B cell (primary cell): ENCODE measurements around the gene KCTD5. TPM values are rescaled to one million over a fixed set of nuclear protein-coding genes. Genes with fewer than 3 reads are reported as not detected.

Source experiments
- polyA plus RNA-seq: library from polyadenylated mRNA; depleted of rRNA; stranded (reverse); fragments of >200 nt; gene quantifications from 2 replicates; pipeline ENCODE4 v1.2.3, GENCODE V29; 2012
- total RNA-seq, 2 donors: library from RNA; stranded (reverse); fragments of 120-200 nt in 1 of 2; gene quantifications; 1 replicate in 1 of 2; 2 replicates in 1 of 2; pipeline versions ENCODE4 v1.2.3 to v1.2.4, GENCODE V29; 2013 to 2022

Gene KCTD5
- total and polyA plus RNA-seq, 2 donors (not counting 1 experiment from before 2014, with no cell fraction given), result 17.2 to 37.3 TPM

Other genes starting within 250 kb of the KCTD5 start
- 1.5 and 2.9 TPM in 2 replicates for gene TEDC2, start 222.4 kb upstream of the KCTD5 start, total RNA-seq
- 1.1 and 1.2 TPM in 2 replicates for gene TEDC2, start 222.4 kb upstream of the KCTD5 start, polyA plus RNA-seq
- not detected in 2 replicates for gene NTN3, start 211.2 kb upstream of the KCTD5 start, total RNA-seq
- not detected in 2 replicates for gene NTN3, start 211.2 kb upstream of the KCTD5 start, polyA plus RNA-seq
- gene TBC1D24, start 207.4 kb upstream of the KCTD5 start, total RNA-seq, result 8.7 and 9.4 TPM in 2 replicates
- gene TBC1D24, start 207.4 kb upstream of the KCTD5 start, polyA plus RNA-seq, result 6.9 and 7.1 TPM in 2 replicates
- gene ATP6V0C, start 168.6 kb upstream of the KCTD5 start, total RNA-seq, result 106 and 118 TPM in 2 replicates
- 176 and 395 TPM in 2 replicates for gene ATP6V0C, start 168.6 kb upstream of the KCTD5 start, polyA plus RNA-seq
- gene AMDHD2, start 162.2 kb upstream of the KCTD5 start, total RNA-seq, result 209 and 226 TPM in 2 replicates
- 133 and 140 TPM in 2 replicates for gene AMDHD2, start 162.2 kb upstream of the KCTD5 start, polyA plus RNA-seq
- 1.2 and 2.3 TPM in 2 replicates for gene CEMP1, start 151.1 kb upstream of the KCTD5 start, total RNA-seq
- 0.66 and 0.91 TPM in 2 replicates for gene CEMP1, start 151.1 kb upstream of the KCTD5 start, polyA plus RNA-seq
- 84.1 and 86.0 TPM in 2 replicates for gene PDPK1, start 144.5 kb upstream of the KCTD5 start, total RNA-seq
- gene PDPK1, start 144.5 kb upstream of the KCTD5 start, polyA plus RNA-seq, result 32.5 and 33.3 TPM in 2 replicates
- gene PRSS27, start 37.7 kb downstream of the KCTD5 start, total RNA-seq, result 2.4 TPM in 2 replicates
- 2.1 and 3.6 TPM in 2 replicates for gene PRSS27, start 37.7 kb downstream of the KCTD5 start, polyA plus RNA-seq
- 1,470 and 1,485 TPM in 2 replicates for gene SRRM2, start 70.1 kb downstream of the KCTD5 start, total RNA-seq
- 1,588 and 1,879 TPM in 2 replicates for gene SRRM2, start 70.1 kb downstream of the KCTD5 start, polyA plus RNA-seq
- 84.4 and 93.1 TPM in 2 replicates for gene ELOB, start 94.8 kb downstream of the KCTD5 start, total RNA-seq
- gene ELOB, start 94.8 kb downstream of the KCTD5 start, polyA plus RNA-seq, result 73.1 and 136 TPM in 2 replicates
- gene PRSS33, start 105.0 kb downstream of the KCTD5 start, total RNA-seq, result not detected in 2 replicates
- gene PRSS33, start 105.0 kb downstream of the KCTD5 start, polyA plus RNA-seq, result not detected in 2 replicates
- not detected in 2 replicates for gene PRSS41, start 115.9 kb downstream of the KCTD5 start, total RNA-seq
- not detected in 2 replicates for gene PRSS41, start 115.9 kb downstream of the KCTD5 start, polyA plus RNA-seq
- gene PRSS21, start 134.7 kb downstream of the KCTD5 start, total RNA-seq, result 1.8 and 2.0 TPM in 2 replicates
- 4.3 and 5.8 TPM in 2 replicates for gene PRSS21, start 134.7 kb downstream of the KCTD5 start, polyA plus RNA-seq
- not detected in 2 replicates for gene ZG16B, start 147.8 kb downstream of the KCTD5 start, total RNA-seq
- gene ZG16B, start 147.8 kb downstream of the KCTD5 start, polyA plus RNA-seq, result not detected in 2 replicates
- not detected in 2 replicates for gene PRSS22, start 175.6 kb downstream of the KCTD5 start, total RNA-seq
- gene PRSS22, start 175.6 kb downstream of the KCTD5 start, polyA plus RNA-seq, result not detected in 2 replicates
- gene FLYWCH2, start 200.7 kb downstream of the KCTD5 start, total RNA-seq, result 22.3 and 26.5 TPM in 2 replicates
- gene FLYWCH2, start 200.7 kb downstream of the KCTD5 start, polyA plus RNA-seq, result 18.7 and 24.1 TPM in 2 replicates
- gene FLYWCH1, start 229.4 kb downstream of the KCTD5 start, total RNA-seq, result 119 and 120 TPM in 2 replicates
- 43.0 and 78.3 TPM in 2 replicates for gene FLYWCH1, start 229.4 kb downstream of the KCTD5 start, polyA plus RNA-seq